HG03575 (cell line): ENCODE data around the gene SNRPB.
"Not testable (repeated sequence)": the region's sequence is repeated elsewhere in the genome, so short reads cannot be mapped to it uniquely, and the experiment has no call there.

Experiments used
- ATAC-seq: cut with Tn5 transposase; IDR thresholded peaks from one replicate; pipeline ENCODE4 v1.9.1; 2021; ENCODE audit not compliant: unreplicated experiment, insufficient number of reproducible peaks, low FRiP score; ENCODE audit errors: extremely low read depth

Gene SNRPB

DNA sequence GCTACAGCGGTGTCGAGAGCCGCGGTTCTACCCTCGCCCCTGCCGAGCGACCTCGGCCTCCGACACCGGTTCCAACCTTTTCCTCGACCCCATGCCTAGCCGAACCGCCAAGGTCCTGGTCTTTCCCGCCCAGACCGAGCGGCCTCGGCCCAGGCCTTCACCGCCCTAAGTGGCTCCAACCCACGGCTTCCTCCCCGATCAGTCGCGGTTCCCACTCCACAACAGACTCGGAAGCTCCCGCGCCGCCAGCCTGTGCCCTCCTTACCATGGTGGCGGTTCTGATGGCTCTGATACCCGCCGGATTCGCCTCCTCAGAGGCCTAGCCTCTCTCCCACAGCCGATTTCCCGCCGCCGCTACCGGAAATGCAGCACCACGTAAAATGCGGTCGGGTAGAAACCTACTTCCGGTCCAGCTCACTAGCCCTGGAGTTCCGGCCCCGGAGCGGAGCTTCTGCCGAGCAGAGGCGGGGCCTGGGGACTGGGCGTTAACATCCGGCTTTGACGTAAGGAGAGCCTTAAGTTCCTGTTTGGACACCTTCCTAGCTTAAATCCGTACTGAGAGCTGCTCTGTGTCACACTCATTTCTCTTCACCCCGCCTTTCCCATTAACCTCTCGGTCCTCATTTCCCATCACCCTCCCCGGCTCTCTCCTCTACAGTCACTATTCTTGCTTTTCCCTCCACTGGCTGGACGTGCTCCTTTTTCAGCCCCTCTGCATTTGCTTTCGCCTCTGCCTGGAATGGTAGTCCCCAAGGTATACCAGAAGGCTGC lies at the start of gene SNRPB:
TSS of gene SNRPB (minus strand) at position 367 of the 771 bp plus-strand sequence. CDS start at position 268, 99 bp downstream.
- peak; percentile 85 for ATAC-seq

DNA sequence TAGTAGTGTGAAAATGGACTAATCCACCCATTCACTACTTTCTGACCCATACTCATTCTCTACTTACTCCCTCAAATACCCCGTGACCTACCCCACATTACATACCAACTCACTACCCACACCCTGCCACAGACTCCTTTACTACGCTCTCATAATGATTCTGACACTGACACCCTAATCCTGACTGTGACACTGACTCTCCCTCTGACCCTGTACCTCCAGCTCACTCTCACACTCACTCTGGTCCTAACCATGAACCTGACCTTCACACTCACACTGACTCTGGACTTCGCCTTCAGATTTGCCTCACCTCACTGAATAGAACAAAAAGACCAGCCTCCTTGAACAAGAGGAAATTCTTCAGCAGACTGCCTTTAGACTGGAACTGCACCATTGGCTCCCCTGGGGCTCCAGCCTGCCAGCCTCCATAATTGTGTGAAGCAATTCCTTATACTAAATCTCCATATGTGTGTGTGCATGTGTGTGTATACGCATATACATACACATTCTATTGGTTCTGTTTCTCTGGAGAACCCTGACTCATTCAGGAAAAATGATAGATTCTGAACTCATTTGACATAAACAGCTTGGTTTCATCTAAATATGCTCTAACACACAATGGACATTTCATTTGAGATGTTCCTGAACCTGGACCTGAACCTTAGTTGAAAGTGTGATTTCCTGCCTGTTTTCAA lies 48.7 kb upstream of the SNRPB start:
- no peak for ATAC-seq

DNA sequence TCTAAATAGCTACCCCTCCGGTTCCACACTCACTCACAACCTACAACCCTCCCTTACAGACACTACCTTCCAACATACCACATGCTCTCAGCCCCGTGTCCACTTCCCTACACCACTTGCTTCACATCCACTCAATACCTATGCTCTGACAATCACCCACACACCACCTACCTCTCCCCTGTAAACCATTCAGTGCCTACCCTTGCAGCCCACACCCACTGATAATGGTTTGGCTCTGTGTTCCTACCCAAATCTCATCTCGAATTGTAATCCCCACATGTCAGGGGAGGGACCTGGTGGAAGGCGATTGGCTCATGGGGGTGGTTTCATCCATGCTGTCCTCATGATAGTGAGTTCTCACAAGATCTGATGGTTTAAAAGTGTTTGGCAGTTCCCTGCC lies 48.0 kb upstream of the SNRPB start:
- ATAC-seq = no peak

DNA sequence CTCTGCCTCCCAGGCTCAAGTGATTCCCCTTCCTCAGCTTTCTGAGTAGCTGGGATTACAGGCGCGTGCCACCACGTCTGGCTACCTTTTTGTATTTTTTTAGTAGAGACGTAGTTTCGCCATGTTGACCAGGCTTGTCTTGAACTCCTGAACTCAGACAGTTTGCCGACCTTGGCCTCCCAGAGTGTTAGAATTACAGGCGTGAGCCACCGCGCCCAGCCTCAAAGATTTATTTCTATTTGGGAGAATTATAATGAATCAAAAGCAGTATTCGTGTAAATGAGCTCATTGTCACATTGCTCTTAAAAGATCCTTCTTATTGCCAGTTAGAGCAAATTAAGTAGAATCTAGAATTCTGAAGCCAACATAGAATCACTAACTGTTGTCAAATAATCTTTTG lies 47.5 kb upstream of the SNRPB start:
- ATAC-seq = no peak

DNA sequence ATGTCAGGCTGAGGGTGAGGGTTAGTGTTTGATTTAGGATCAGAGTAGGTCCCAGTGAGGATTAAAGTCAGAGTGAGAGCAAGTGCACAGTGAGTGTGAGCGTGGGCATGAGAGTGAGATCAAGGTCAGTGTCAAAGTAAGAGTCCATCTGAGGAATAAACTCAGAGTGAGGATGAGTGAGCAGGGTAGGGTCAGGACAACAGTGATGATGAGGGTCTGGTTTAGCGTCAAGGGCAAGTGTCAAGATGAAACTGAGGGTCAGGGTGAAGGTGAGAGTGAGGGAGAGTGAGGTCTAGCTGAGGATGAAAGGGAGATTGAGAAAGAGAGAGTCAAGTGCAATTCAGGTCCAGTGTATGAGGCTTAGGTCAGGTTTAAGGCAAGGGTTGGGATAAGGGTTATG lies 45.8 kb upstream of the SNRPB start:
- no peak for ATAC-seq

DNA sequence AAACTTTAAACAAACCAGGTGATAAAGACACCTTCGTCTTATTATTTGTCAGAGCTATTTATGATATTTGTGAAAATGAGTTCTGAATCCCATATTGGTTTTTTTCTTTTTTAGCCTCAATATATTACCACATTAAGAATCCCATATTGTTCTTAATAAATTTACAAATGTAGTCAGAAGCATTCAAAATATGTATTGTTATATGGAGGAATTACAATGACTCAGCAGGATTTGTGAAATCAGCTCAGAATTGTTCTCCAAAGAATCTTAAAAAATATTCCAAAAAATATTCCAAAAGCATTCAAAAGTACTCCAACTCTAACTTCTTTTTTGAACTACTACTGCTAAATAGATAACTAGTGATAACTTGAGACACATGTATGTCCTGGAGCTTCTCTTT lies 44.6 kb upstream of the SNRPB start:
- no peak for ATAC-seq

DNA sequence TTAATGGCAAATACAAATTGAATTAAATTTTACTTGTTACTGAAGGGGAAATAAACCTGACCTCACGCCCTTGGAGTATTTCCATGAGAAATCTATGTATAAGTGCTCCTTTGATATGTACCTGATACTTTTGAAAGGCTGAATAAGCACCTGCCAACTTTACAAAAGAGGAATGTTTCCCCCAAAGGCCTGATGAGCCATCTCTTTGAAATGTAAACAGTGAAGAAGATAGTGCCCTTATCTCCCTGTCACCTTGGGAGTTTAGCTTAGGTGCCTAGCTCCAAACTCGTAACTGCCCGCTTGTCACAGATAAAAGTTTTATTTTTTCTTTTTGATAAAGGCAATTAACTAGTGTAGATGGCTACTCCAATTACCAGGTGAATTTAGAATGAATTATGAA lies 39.2 kb upstream of the SNRPB start:
- ATAC-seq = no peak

DNA sequence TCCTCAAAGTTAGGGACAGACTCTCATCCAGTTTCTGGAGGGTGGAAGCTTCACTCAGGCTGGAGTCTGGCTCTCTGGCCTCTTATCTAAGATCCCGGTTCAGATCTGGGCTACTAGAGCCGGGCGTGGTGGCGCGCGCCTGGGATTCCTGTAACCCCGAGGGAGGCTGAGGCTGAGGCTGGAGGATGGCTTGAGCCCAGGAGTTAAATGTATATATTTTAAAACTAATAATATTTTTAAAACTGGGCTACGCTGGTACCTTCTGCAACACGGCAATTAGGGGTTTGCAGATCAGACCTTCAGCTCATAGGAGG lies 38.8 kb upstream of the SNRPB start:
- no peak for ATAC-seq

DNA sequence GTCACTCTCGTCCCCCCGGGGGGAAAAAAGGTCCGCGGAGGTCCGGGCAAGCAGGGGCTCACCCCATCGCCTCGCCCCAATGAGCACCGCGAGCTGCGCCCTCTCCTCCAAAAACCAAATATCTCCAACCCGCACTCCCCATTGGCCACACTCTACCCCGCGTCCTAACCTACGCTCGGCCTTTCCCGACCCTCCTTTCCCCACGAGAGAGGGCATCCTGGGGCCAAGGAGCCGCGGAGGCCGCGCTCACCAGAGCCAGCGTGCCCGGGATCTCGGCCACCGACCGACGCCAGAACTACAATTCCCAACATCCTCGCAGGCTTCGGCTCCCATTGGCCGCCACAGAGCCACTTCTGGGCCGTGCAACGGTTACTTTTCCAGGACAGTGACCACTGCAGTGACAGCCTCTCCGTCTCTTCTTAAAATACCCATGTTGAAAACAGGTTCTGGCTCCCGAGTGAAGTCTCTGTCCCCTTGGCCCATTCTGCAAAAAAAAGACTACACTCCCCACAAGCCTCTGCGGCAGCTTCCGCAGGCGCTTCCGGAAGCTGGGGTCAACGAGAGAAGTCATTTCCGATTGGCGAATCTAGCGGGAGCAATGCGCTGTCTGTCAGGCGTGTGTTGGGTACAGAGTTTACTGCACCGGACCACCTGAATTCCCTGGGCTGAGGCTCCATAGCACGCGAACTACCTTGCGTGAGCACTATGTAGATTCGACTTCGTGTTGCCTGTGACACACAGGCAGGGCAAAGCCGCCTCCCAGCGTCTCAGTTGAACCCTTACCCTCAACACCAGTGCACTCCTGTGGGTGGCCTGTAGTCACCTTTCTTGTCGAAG lies 38.3 kb upstream of the SNRPB start, which contains the start of gene ZNF343:
TSS of gene ZNF343 (minus strand) at position 285 of the 837 bp plus-strand sequence. CDS start 15,020 bp downstream, outside the sequence.
- ATAC-seq = peak; percentile 65

DNA sequence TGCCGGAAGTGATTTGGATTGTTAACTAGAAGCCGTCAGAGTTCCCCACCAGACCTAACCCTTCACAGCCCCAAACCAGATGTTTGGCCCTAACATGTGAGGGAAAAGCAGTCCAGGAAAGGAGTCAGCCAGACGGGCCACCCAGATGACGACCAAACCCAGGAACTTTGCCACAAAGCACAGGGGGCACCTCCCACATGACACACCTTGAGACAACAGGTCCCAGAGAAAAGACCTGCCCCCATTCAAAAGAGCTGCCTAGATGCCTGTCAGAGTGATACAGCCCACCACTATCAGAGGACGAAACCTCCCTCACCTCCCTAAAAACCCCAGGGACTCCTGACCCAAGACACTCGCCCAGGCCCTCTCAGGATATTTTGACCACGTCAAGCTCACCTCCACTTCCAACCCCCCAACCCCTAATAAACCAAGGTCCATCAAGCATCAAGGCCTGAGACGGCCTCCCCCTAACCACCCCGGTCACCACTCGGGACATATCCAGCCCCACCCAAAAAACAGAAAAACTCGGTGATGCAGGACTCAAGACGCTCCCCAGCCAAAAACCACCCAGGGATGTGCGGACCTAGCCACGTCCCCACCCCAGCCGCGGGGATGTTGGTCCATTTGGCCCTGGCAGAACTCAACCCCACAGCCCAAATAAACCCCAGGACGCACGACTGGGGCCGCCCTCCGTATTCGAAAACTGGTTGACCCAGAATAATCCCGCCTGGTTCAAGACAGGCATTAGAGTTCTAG lies 37.5 kb upstream of the SNRPB start:
- no peak for ATAC-seq

DNA sequence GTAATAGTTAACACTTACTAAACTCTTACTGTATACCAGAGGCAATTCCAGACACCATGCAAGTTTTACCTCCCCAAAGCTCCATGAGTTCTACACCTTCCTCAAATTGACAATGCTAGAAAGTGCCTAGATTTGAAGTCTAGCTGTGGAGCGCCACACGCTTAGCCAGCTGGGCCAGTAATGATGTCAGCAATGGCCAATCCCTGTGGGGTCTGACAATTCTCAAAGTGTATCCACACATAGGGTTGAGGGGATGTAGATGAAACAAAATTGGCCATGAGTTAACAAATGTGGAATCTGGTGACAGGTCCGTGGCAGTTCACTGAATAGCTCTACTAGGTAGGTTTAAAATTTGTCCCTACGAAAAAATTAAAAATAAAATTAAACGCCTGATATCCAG lies 36.9 kb upstream of the SNRPB start:
- no peak for ATAC-seq

DNA sequence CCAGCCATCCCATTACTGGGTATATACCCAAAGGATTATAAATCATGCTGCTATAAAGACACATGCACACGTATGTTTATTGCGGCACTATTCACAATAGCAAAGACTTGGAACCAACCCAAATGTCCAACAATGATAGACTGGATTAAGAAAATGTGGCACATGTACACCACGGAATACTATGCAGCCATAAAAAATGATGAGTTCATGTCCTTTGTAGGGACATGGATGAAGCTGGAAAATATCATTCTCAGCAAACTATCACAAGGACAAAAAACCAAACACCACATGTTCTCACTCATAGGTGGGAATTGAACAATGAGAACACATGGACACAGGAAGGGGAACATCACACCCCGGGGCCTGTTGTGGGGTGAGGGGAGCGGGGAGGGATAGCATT lies 35.8 kb upstream of the SNRPB start:
- not testable (repeated sequence) for ATAC-seq

DNA sequence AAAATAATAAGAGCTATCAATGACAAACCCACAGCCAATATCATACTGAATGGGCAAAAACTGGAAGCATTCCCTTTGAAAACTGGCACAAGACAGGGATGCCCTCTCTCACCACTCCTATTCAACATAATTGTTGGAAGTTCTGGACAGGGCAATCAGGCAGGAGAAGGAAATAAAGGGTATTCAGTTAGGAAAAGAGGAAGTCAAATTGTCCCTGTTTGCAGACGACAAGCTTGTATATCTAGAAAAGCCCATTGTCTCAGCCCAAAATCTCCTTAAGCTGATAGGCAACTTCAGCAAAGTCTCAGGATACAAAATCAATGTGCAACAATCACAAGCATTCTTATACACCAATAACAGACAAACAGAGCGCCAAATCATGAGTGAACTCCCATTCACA lies 34.2 kb upstream of the SNRPB start:
- ATAC-seq = not testable (repeated sequence)

DNA sequence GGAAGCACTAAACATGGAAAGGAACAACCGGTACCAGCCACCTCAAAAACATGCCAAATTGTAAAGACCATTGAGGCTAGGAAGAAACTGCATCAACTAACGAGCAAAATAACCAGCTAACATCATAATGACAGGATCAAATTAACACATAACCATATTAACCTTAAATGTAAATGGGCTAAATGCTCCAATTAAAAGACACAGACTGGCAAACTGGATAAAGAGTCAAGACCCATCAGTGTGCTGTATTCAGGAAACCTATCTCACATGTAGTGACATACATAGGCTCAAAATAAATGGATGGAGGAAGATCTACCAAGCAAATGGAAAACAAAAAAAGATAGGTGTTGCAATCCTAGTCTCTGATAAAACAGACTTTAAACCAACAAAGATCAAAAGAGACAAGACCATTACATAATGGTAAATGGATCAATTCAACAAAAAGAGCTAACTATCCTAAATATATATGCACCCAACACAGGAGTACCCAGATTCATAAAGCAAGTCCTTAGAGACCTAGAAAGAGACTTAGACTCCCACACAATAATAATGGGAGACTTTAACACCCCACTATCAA lies 32.3 kb upstream of the SNRPB start:
- ATAC-seq = not testable (repeated sequence)

DNA sequence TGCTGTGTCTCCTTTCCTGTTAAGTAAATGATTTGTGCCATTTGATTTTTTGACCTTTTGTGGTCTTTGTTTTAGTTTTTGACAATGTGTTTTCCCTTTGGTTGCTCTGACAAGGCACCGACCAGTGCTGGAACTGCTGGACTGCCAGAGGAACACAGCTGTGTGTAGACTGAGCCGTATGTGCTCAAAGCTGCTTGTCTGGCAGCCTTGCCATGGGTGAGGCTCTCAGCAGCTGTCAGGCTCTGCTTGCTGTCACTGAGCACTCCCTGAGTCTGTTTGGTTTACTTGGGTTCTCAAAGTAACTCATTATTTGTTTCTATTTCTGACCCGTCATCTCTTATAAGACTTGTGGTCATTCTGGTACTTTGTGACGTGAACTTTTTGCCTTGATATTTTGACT lies 15.1 kb upstream of the SNRPB start:
- no peak for ATAC-seq

DNA sequence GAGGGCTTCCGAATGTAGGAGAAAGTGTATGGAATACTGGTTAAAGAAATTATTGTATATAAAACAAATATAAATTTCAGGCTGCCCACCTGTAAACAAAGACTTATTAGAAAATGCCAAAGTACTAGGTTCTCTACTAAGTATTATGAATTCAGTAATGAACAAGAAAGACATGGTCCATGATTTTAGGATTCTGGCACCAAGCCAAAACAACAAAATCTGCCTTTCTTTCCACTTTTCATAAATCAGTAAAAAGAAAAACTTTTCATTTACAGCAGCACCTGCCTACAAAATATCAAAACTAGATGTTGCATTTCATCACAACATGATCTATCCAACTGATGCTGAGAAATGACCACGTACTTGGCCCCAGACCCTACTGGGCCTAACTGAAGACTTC lies 14.5 kb upstream of the SNRPB start:
- no peak for ATAC-seq

DNA sequence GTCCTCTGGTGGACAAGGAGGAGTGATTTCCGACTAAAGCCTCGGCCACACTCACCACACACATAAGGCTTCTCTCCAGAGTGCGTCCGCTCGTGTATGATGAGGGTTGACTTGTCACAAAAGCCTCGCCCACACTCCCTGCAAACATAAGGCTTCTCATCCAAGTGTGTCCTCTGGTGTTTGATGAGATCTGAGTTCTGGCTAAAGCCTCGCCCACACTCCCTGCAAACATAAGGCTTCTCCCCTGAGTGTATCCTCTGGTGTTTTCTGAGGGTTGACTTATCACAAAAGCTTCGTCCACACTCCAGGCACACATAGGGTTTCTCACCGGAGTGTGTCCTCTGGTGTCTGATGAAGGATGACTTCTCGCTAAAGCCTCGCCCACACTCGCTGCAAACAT lies 12.9 kb upstream of the SNRPB start:
- no peak for ATAC-seq

DNA sequence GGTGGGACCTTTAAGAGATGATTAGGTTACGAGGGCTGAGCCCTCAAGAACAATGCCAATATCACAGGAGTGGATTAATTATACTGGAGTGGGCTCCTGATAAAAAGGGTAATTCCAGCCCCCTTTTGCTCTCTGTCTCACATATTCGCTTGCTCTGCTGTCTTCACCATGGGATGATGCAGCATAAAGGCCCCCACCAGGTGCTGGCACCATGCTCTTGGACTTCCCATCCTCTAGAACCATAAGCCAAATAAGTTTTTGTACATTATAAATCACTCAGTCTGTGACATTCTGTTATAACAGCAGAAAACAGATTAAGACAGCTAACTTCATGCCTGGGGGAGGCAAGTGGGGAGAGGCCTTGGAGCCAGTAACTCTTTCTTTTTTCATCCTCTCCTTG lies 9.8 kb upstream of the SNRPB start:
- ATAC-seq = no peak
